GM23248 (cell line): ENCODE measurements around the gene N4BP2. TPM values are rescaled to one million over a fixed set of nuclear protein-coding genes. Genes with fewer than 3 reads are reported as not detected.

ENCODE experiments used
- DNase-seq: peaks from one replicate; pipeline ENCODE4 v3.0.0-alpha.2; 2015
- H2AFZ ChIP-seq: fragments of 200-600 bp; sonication (generic); 2 replicates; pipeline ENCODE4 v1.6.1; 2016; ENCODE audit warnings: antibody characterized with exemption
- H3F3A ChIP-seq: fragments of 200-600 bp; sonication (generic); 2 replicates; pipeline ENCODE4 v1.6.1; 2016; ENCODE audit warnings: mild to moderate bottlenecking, antibody characterized with exemption, mixed run types; ENCODE audit not compliant: insufficient read depth
- H3K27ac ChIP-seq: fragments of 200-600 bp; sonication (generic); 2 replicates; pipeline ENCODE4 v1.5.1; 2016; ENCODE audit warnings: mild to moderate bottlenecking
- H3K27me3 ChIP-seq: fragments of 200-600 bp; sonication (generic); replicated peaks from 2 replicates; pipeline ENCODE4 v1.6.1; 2016; ENCODE audit warnings: mild to moderate bottlenecking; ENCODE audit not compliant: insufficient read depth
- H3K36me3 ChIP-seq: fragments of 200-600 bp; sonication (generic); 2 replicates; pipeline ENCODE4 v1.6.1; 2016; ENCODE audit warnings: low read depth, mild to moderate bottlenecking
- H3K4me1 ChIP-seq: fragments of 200-600 bp; sonication (generic); 2 replicates; pipeline ENCODE4 v1.6.1; 2016; ENCODE audit warnings: mild to moderate bottlenecking; ENCODE audit not compliant: insufficient read depth
- H3K4me2 ChIP-seq: fragments of 200-600 bp; sonication (generic); one replicate; pipeline ENCODE4 v1.6.1; 2016; ENCODE audit warnings: mild to moderate bottlenecking; ENCODE audit not compliant: unreplicated experiment
- H3K4me3 ChIP-seq: fragments of 200-600 bp; sonication (generic); 2 replicates; pipeline ENCODE4 v1.5.1; 2016; ENCODE audit warnings: mild to moderate bottlenecking
- H3K79me2 ChIP-seq: fragments of 200-600 bp; sonication (generic); 2 replicates; pipeline ENCODE4 v1.6.1; 2016; ENCODE audit warnings: mild to moderate bottlenecking; ENCODE audit not compliant: insufficient read depth
- H3K9ac ChIP-seq: fragments of 200-600 bp; sonication (generic); 2 replicates; pipeline ENCODE4 v1.6.1; 2016; ENCODE audit warnings: mild to moderate bottlenecking
- H3K9me2 ChIP-seq: fragments of 200-600 bp; sonication (generic); 2 replicates; pipeline ENCODE4 v1.6.1; 2016; ENCODE audit warnings: mixed run types, mild to moderate bottlenecking, moderate library complexity; ENCODE audit not compliant: insufficient read depth
- H3K9me3 ChIP-seq: fragments of 200-600 bp; sonication (generic); one replicate; pipeline ENCODE4 v1.6.1; 2017; ENCODE audit warnings: low read depth
- H4K20me1 ChIP-seq: fragments of 200-600 bp; sonication (generic); 2 replicates; pipeline ENCODE4 v1.6.0; 2016; ENCODE audit not compliant: insufficient read depth
- EZH2 ChIP-seq: fragments of 200-600 bp; sonication (generic); IDR thresholded peaks from 2 replicates; pipeline ENCODE4 v1.6.1; 2018; ENCODE audit warnings: antibody characterized with exemption, mild to moderate bottlenecking; ENCODE audit not compliant: insufficient read depth, poor library complexity, severe bottlenecking
- EZH2phosphoT487 ChIP-seq: fragments of 200-600 bp; sonication (generic); IDR thresholded peaks from 2 replicates; pipeline ENCODE4 v1.6.1; 2018; ENCODE audit warnings: antibody characterized with exemption, moderate library complexity, mild to moderate bottlenecking, low read depth; ENCODE audit not compliant: insufficient read depth
- WGBS, 2 experiments: methylation state at CpG; one replicate each; pipeline ENCODE4 v1.1.6; 2015 to 2017; ENCODE audit warnings: low lambda C conversion rate in 2 of 2, low coverage in 1 of 2; ENCODE audit errors: missing lambda C conversion rate in 2 of 2; 5-methylcytosine and 5-hydroxymethylcytosine counted together
- in situ Hi-C: fragments of 300-500 bp; cut with MboI; formaldehyde crosslinking; loops from 2 replicates; pipeline ENCODE4 v1.15.0; 2020
- polyA plus RNA-seq: library from polyadenylated mRNA; unstranded; fragments of >200 nt; fragmentation: Nextera tagmentation; extraction: Ambion mirVana; gene quantifications from 2 replicates; pipeline ENCODE4 v1.2.1, GENCODE V29; 2016
- total RNA-seq: library from RNA; depleted of rRNA; stranded (reverse); fragments of >200 nt; shearing (Covaris generic); gene quantifications from 2 replicates; pipeline ENCODE4 v1.2.3, GENCODE V29; 2014

Gene N4BP2
- total and polyA plus RNA-seq, 2 experiments from 2014 or later = 3.2 to 3.7 TPM

- DNase-seq = no peak
- peaks cover 21% of the 10 kb centered on the region for H3F3A ChIP-seq
- TF ChIP-seq EZH2 = no peak
- TF ChIP-seq EZH2phosphoT487 = no peak
- no peak overlapping the region for H3K4me3 ChIP-seq
- 87 to 88% methylated on average over 3 of the region's 3 CpGs for WGBS, 2 experiments
- no peaks in the 10 kb centered on the region for H3K9me2 ChIP-seq
- H2AFZ ChIP-seq = no peak overlapping the region
- H3K9ac ChIP-seq = no peak overlapping the region
- in situ Hi-C loops = no loop called here
- H3K27ac ChIP-seq = no peak overlapping the region
- no peaks in the 10 kb centered on the region for H3K27me3 ChIP-seq
- H3K4me1 ChIP-seq = peaks cover 11% of the 10 kb centered on the region
- no peak overlapping the region for H3K4me2 ChIP-seq
- no peaks in the 10 kb centered on the region for H3K9me3 ChIP-seq
- no peaks in the 10 kb centered on the region for H3K36me3 ChIP-seq
- no peaks in the 10 kb centered on the region for H4K20me1 ChIP-seq
- no peaks in the 10 kb centered on the region for H3K79me2 ChIP-seq
These were observed 62.7 kb downstream of the N4BP2 start for GRCh38 chr4:40119344-40119743.

GRCh38 chr4:40121515-40121914, 64.9 kb downstream of the N4BP2 start:
- H3K9me2 ChIP-seq = no peaks in the 10 kb centered on the region
- H3K9ac ChIP-seq = peak overlapping the region; percentile 10; the same call in 1 of the 2 replicates
- in situ Hi-C loops = no loop called here
- peak overlapping the region; percentile 17; the same call in 1 of the 2 replicates for H2AFZ ChIP-seq
- peak; percentile 89 for DNase-seq
- H3K4me3 ChIP-seq = peak overlapping the region; percentile 25; the same call in 1 of the 2 replicates
- 15 to 31% methylated on average over 4 of the region's 4 CpGs for WGBS, 2 experiments
- H3K27me3 ChIP-seq = no peaks in the 10 kb centered on the region
- no peaks in the 10 kb centered on the region for H3K36me3 ChIP-seq
- peaks cover 11% of the 10 kb centered on the region for H3K4me1 ChIP-seq
- H3K79me2 ChIP-seq = no peaks in the 10 kb centered on the region
- H3F3A ChIP-seq = peaks cover 21% of the 10 kb centered on the region
- peak overlapping the region; percentile 57 for H3K4me2 ChIP-seq
- H3K9me3 ChIP-seq = no peaks in the 10 kb centered on the region
- TF ChIP-seq EZH2 = no peak
- no peak for TF ChIP-seq EZH2phosphoT487
- H4K20me1 ChIP-seq = no peaks in the 10 kb centered on the region
- H3K27ac ChIP-seq = peak overlapping the region; percentile 55

GRCh38 chr4:40122941-40123340, 66.3 kb downstream of the N4BP2 start:
- Histone ChIP-seq H3K9me3 (no peaks in the 10 kb centered on the region), H3K27ac (no peak overlapping the region), H3K36me3 (no peaks in the 10 kb centered on the region), H3K9ac (no peak overlapping the region), H2AFZ (no peak overlapping the region), H3K27me3 (no peaks in the 10 kb centered on the region), H3K79me2 (no peaks in the 10 kb centered on the region), H3K4me2 (no peak overlapping the region), H3K9me2 (no peaks in the 10 kb centered on the region), H3K4me3 (no peak overlapping the region), H3K4me1 (peaks cover 11% of the 10 kb centered on the region), H3F3A (peaks cover 21% of the 10 kb centered on the region), H4K20me1 (no peaks in the 10 kb centered on the region)
- whole genome bisulfite sequencing, 2 experiments = 97 to 100% methylated on average over 1 of the region's 1 CpG
- in situ Hi-C loops = no loop called here
- no peak for TF ChIP-seq EZH2
- no peak for TF ChIP-seq EZH2phosphoT487
- no peak for DNase-seq

GRCh38 chr4:40124690-40125089, 68.0 kb downstream of the N4BP2 start:
- Histone ChIP-seq H4K20me1 (no peaks in the 10 kb centered on the region), H3F3A (peaks cover 21% of the 10 kb centered on the region), H2AFZ (no peak overlapping the region), H3K4me3 (no peak overlapping the region), H3K9me3 (no peaks in the 10 kb centered on the region), H3K9ac (no peak overlapping the region), H3K27ac (no peak overlapping the region), H3K4me1 (peaks cover 11% of the 10 kb centered on the region), H3K4me2 (no peak overlapping the region), H3K36me3 (no peaks in the 10 kb centered on the region), H3K9me2 (no peaks in the 10 kb centered on the region), H3K79me2 (no peaks in the 10 kb centered on the region), H3K27me3 (no peaks in the 10 kb centered on the region)
- in situ Hi-C loops = no loop called here
- TF ChIP-seq EZH2phosphoT487 = no peak
- no peak for TF ChIP-seq EZH2
- no peak for DNase-seq

- no peak overlapping the region for H3K9ac ChIP-seq
- H4K20me1 ChIP-seq = no peaks in the 10 kb centered on the region
- no peaks in the 10 kb centered on the region for H3K9me2 ChIP-seq
- H3K9me3 ChIP-seq = no peaks in the 10 kb centered on the region
- H3K79me2 ChIP-seq = no peaks in the 10 kb centered on the region
- TF ChIP-seq EZH2 = no peak
- TF ChIP-seq EZH2phosphoT487 = no peak
- H3K4me2 ChIP-seq = no peak overlapping the region
- no peaks in the 10 kb centered on the region for H3K36me3 ChIP-seq
- no peaks in the 10 kb centered on the region for H3F3A ChIP-seq
- no peak overlapping the region for H3K4me3 ChIP-seq
- no peaks in the 10 kb centered on the region for H3K4me1 ChIP-seq
- H3K27ac ChIP-seq = no peak overlapping the region
- H2AFZ ChIP-seq = no peak overlapping the region
- DNase-seq = no peak
- no peaks in the 10 kb centered on the region for H3K27me3 ChIP-seq
- in situ Hi-C loops = no loop called here
These were observed 73.9 kb downstream of the N4BP2 start for GRCh38 chr4:40130401-40131036.
